Measurements from ENCODE around the gene SLC25A29.

Gene SLC25A29

GRCh38 chr14:100332071-100332639 lies 25.9 kb upstream of the SLC25A29 start:
- no peaks in the 10 kb centered on the region for H3K9me3 ChIP-seq (ENCODE audit: control insufficient read depth in 2 of 2, low read length in 2 of 2)
- H3K27ac ChIP-seq (ENCODE audit: low read depth in 2 of 2, low read length in 2 of 2), result no peak overlapping the region
- peaks cover 5 to 9% of the 10 kb centered on the region in 2 donors for H3K4me1 ChIP-seq (ENCODE audit: control insufficient read depth in 2 of 2, insufficient read depth in 2 of 2, low read length in 2 of 2)
- H3K36me3 ChIP-seq (ENCODE audit: control insufficient read depth in 2 of 2, insufficient read depth in 2 of 2, low read length in 2 of 2), result peaks cover 3 to 27% of the 10 kb centered on the region in 2 donors
- H3K27me3 ChIP-seq (ENCODE audit: control insufficient read depth in 2 of 2, insufficient read depth in 2 of 2, low read length in 2 of 2), result no peaks in the 10 kb centered on the region
- no peak overlapping the region for H3K9ac ChIP-seq (ENCODE audit: low read depth in 1 of 2, low read length in 2 of 2)
- H3K4me3 ChIP-seq (ENCODE audit: low read length in 2 of 2), result no peak overlapping the region

GRCh38 chr14:100330388-100330931 lies 24.2 kb upstream of the SLC25A29 start:
- no peaks in the 10 kb centered on the region for H3K27me3 ChIP-seq (ENCODE audit: control insufficient read depth in 2 of 2, insufficient read depth in 2 of 2, low read length in 2 of 2)
- H3K27ac ChIP-seq (ENCODE audit: low read depth in 2 of 2, low read length in 2 of 2), result no peak overlapping the region
- H3K36me3 ChIP-seq (ENCODE audit: control insufficient read depth in 2 of 2, insufficient read depth in 2 of 2, low read length in 2 of 2), result peaks cover 0 to 17% of the 10 kb centered on the region in 2 donors
- no peak overlapping the region for H3K9ac ChIP-seq (ENCODE audit: low read depth in 1 of 2, low read length in 2 of 2)
- H3K4me3 ChIP-seq (ENCODE audit: low read length in 2 of 2), result no peak overlapping the region
- H3K9me3 ChIP-seq (ENCODE audit: control insufficient read depth in 2 of 2, low read length in 2 of 2), result no peaks in the 10 kb centered on the region
- H3K4me1 ChIP-seq (ENCODE audit: control insufficient read depth in 2 of 2, insufficient read depth in 2 of 2, low read length in 2 of 2), result peaks cover 5 to 9% of the 10 kb centered on the region in 2 donors

GRCh38 chr14:100330007-100330344 lies 23.7 kb upstream of the SLC25A29 start:
- peaks cover 0 to 16% of the 10 kb centered on the region in 2 donors for H3K36me3 ChIP-seq (ENCODE audit: control insufficient read depth in 2 of 2, insufficient read depth in 2 of 2, low read length in 2 of 2)
- no peaks in the 10 kb centered on the region for H3K9me3 ChIP-seq (ENCODE audit: control insufficient read depth in 2 of 2, low read length in 2 of 2)
- no peak overlapping the region for H3K9ac ChIP-seq (ENCODE audit: low read depth in 1 of 2, low read length in 2 of 2)
- peaks cover 5 to 9% of the 10 kb centered on the region in 2 donors for H3K4me1 ChIP-seq (ENCODE audit: control insufficient read depth in 2 of 2, insufficient read depth in 2 of 2, low read length in 2 of 2)
- H3K27ac ChIP-seq (ENCODE audit: low read depth in 2 of 2, low read length in 2 of 2), result no peak overlapping the region
- H3K4me3 ChIP-seq (ENCODE audit: low read length in 2 of 2), result no peak overlapping the region
- no peaks in the 10 kb centered on the region for H3K27me3 ChIP-seq (ENCODE audit: control insufficient read depth in 2 of 2, insufficient read depth in 2 of 2, low read length in 2 of 2)

GRCh38 chr14:100329233-100330006 lies 23.2 kb upstream of the SLC25A29 start:
- H3K27ac ChIP-seq (ENCODE audit: low read depth in 2 of 2, low read length in 2 of 2), result peak overlapping the region; percentile 23 to 73
- peak overlapping the region; percentile 24 to 75 for H3K9ac ChIP-seq (ENCODE audit: low read depth in 1 of 2, low read length in 2 of 2)
- peaks cover 0 to 10% of the 10 kb centered on the region in 2 donors for H3K36me3 ChIP-seq (ENCODE audit: control insufficient read depth in 2 of 2, insufficient read depth in 2 of 2, low read length in 2 of 2)
- peak overlapping the region in 1 of 2 donors; percentile 69 for H3K4me3 ChIP-seq (ENCODE audit: low read length in 2 of 2)
- peaks cover 5 to 9% of the 10 kb centered on the region in 2 donors for H3K4me1 ChIP-seq (ENCODE audit: control insufficient read depth in 2 of 2, insufficient read depth in 2 of 2, low read length in 2 of 2)
- no peaks in the 10 kb centered on the region for H3K27me3 ChIP-seq (ENCODE audit: control insufficient read depth in 2 of 2, insufficient read depth in 2 of 2, low read length in 2 of 2)
- no peaks in the 10 kb centered on the region for H3K9me3 ChIP-seq (ENCODE audit: control insufficient read depth in 2 of 2, low read length in 2 of 2)

GRCh38 chr14:100328495-100329163 lies 22.4 kb upstream of the SLC25A29 start:
- Histone ChIP-seq H3K9ac (ENCODE audit: low read depth in 1 of 2, low read length in 2 of 2) (peak overlapping the region; percentile 58 to 75), H3K27me3 (ENCODE audit: control insufficient read depth in 2 of 2, insufficient read depth in 2 of 2, low read length in 2 of 2) (no peaks in the 10 kb centered on the region), H3K4me3 (ENCODE audit: low read length in 2 of 2) (peak overlapping the region; percentile 44 to 69), H3K4me1 (ENCODE audit: control insufficient read depth in 2 of 2, insufficient read depth in 2 of 2, low read length in 2 of 2) (peaks cover 5 to 9% of the 10 kb centered on the region in 2 donors), H3K36me3 (ENCODE audit: control insufficient read depth in 2 of 2, insufficient read depth in 2 of 2, low read length in 2 of 2) (peaks cover 0 to 4% of the 10 kb centered on the region in 2 donors), H3K9me3 (ENCODE audit: control insufficient read depth in 2 of 2, low read length in 2 of 2) (no peaks in the 10 kb centered on the region), H3K27ac (ENCODE audit: low read depth in 2 of 2, low read length in 2 of 2) (peak overlapping the region; percentile 23 to 73)

GRCh38 chr14:100327128-100327527 lies 20.9 kb upstream of the SLC25A29 start:
- no peak overlapping the region for H3K4me3 ChIP-seq (ENCODE audit: low read length in 2 of 2)
- no peak overlapping the region for H3K9ac ChIP-seq (ENCODE audit: low read depth in 1 of 2, low read length in 2 of 2)
- peaks cover 5 to 9% of the 10 kb centered on the region in 2 donors for H3K4me1 ChIP-seq (ENCODE audit: control insufficient read depth in 2 of 2, insufficient read depth in 2 of 2, low read length in 2 of 2)
- no peaks in the 10 kb centered on the region for H3K36me3 ChIP-seq (ENCODE audit: control insufficient read depth in 2 of 2, insufficient read depth in 2 of 2, low read length in 2 of 2)
- H3K9me3 ChIP-seq (ENCODE audit: control insufficient read depth in 2 of 2, low read length in 2 of 2), result no peaks in the 10 kb centered on the region
- no peak overlapping the region for H3K27ac ChIP-seq (ENCODE audit: low read depth in 2 of 2, low read length in 2 of 2)
- H3K27me3 ChIP-seq (ENCODE audit: control insufficient read depth in 2 of 2, insufficient read depth in 2 of 2, low read length in 2 of 2), result no peaks in the 10 kb centered on the region

- Histone ChIP-seq H3K27ac (ENCODE audit: low read depth in 2 of 2, low read length in 2 of 2) (no peak overlapping the region), H3K9ac (ENCODE audit: low read depth in 1 of 2, low read length in 2 of 2) (no peak overlapping the region), H3K4me3 (ENCODE audit: low read length in 2 of 2) (no peak overlapping the region), H3K9me3 (ENCODE audit: control insufficient read depth in 2 of 2, low read length in 2 of 2) (no peaks in the 10 kb centered on the region), H3K27me3 (ENCODE audit: control insufficient read depth in 2 of 2, insufficient read depth in 2 of 2, low read length in 2 of 2) (no peaks in the 10 kb centered on the region), H3K36me3 (ENCODE audit: control insufficient read depth in 2 of 2, insufficient read depth in 2 of 2, low read length in 2 of 2) (no peaks in the 10 kb centered on the region), H3K4me1 (ENCODE audit: control insufficient read depth in 2 of 2, insufficient read depth in 2 of 2, low read length in 2 of 2) (peaks cover 5 to 9% of the 10 kb centered on the region in 2 donors)
Measured at GRCh38 chr14:100325958-100326357, 19.7 kb upstream of the SLC25A29 start.

- no peak overlapping the region for H3K27ac ChIP-seq (ENCODE audit: low read depth in 2 of 2, low read length in 2 of 2)
Measured at GRCh38 chr14:100325231-100325632, 19.0 kb upstream of the SLC25A29 start.

GRCh38 chr14:100323942-100324307 lies 17.7 kb upstream of the SLC25A29 start:
- no peak overlapping the region for H3K9ac ChIP-seq (ENCODE audit: low read depth in 1 of 2, low read length in 2 of 2)
- H3K36me3 ChIP-seq (ENCODE audit: control insufficient read depth in 2 of 2, insufficient read depth in 2 of 2, low read length in 2 of 2), result no peaks in the 10 kb centered on the region
- H3K4me1 ChIP-seq (ENCODE audit: control insufficient read depth in 2 of 2, insufficient read depth in 2 of 2, low read length in 2 of 2), result peaks cover 3 to 6% of the 10 kb centered on the region in 2 donors
- H3K27me3 ChIP-seq (ENCODE audit: control insufficient read depth in 2 of 2, insufficient read depth in 2 of 2, low read length in 2 of 2), result no peaks in the 10 kb centered on the region
- H3K27ac ChIP-seq (ENCODE audit: low read depth in 2 of 2, low read length in 2 of 2), result no peak overlapping the region
- no peaks in the 10 kb centered on the region for H3K9me3 ChIP-seq (ENCODE audit: control insufficient read depth in 2 of 2, low read length in 2 of 2)
- no peak overlapping the region for H3K4me3 ChIP-seq (ENCODE audit: low read length in 2 of 2)

More at GRCh38 chr14:100325231-100325632, 19.0 kb upstream of the SLC25A29 start:
- H3K9ac ChIP-seq (ENCODE audit: low read depth in 1 of 2, low read length in 2 of 2), result no peak overlapping the region
- peaks cover 5 to 9% of the 10 kb centered on the region in 2 donors for H3K4me1 ChIP-seq (ENCODE audit: control insufficient read depth in 2 of 2, insufficient read depth in 2 of 2, low read length in 2 of 2)
- H3K4me3 ChIP-seq (ENCODE audit: low read length in 2 of 2), result no peak overlapping the region
- H3K36me3 ChIP-seq (ENCODE audit: control insufficient read depth in 2 of 2, insufficient read depth in 2 of 2, low read length in 2 of 2), result no peaks in the 10 kb centered on the region
- no peaks in the 10 kb centered on the region for H3K27me3 ChIP-seq (ENCODE audit: control insufficient read depth in 2 of 2, insufficient read depth in 2 of 2, low read length in 2 of 2)
- no peaks in the 10 kb centered on the region for H3K9me3 ChIP-seq (ENCODE audit: control insufficient read depth in 2 of 2, low read length in 2 of 2)

Data from mucosa of rectum (tissue), 2 donors.